Stimulated activated naive CD4-positive, alpha-beta T cell treated with Interleukin-2 at 50 U/mL for 16 hours (primary cell): ENCODE data around the gene AP2B1.
A peak's percentile ranks its signal among the peaks of the same experiment; 100 is the strongest.
"Not testable (repeated sequence)": the region's sequence is repeated elsewhere in the genome, so short reads cannot be mapped to it uniquely, and the experiment has no call there.

ENCODE experiments used
- DNase-seq: peaks from one replicate; lab custom pipeline; 2025; lab: John Stamatoyannopoulos, UW

The AP2B1 gene

GRCh38 chr17:35587074-35587961 lies at the start of gene AP2B1:
Gene AP2B1, plus strand, starts transcription at chr17:35587322. Its CDS starts 6,709 bp downstream, at chr17:35594031.
- DNase-seq, result peak; percentile 91

- DNase-seq, result no peak
These were observed 49.5 kb upstream of the AP2B1 start, which contains the start of gene SLFN12L for GRCh38 chr17:35537601-35538141. Gene SLFN12L, minus strand, starts transcription at chr17:35537678. Its CDS starts 15,314 bp downstream, at chr17:35522364.

GRCh38 chr17:35539659-35540026 lies 47.5 kb upstream of the AP2B1 start:
- no peak for DNase-seq

- peak; percentile 21 for DNase-seq
These were observed 46.3 kb upstream of the AP2B1 start for GRCh38 chr17:35540589-35541404.

GRCh38 chr17:35541434-35541833 lies 45.7 kb upstream of the AP2B1 start:
- DNase-seq, result no peak

- no peak for DNase-seq
These were observed 44.1 kb upstream of the AP2B1 start for GRCh38 chr17:35542990-35543389.

GRCh38 chr17:35543856-35544255 lies 43.3 kb upstream of the AP2B1 start:
- no peak for DNase-seq

GRCh38 chr17:35545150-35545549 lies 42.0 kb upstream of the AP2B1 start:
- DNase-seq, result no peak

- no peak for DNase-seq
These were observed 40.6 kb upstream of the AP2B1 start for GRCh38 chr17:35546487-35546886.

GRCh38 chr17:35548208-35548810 lies 38.8 kb upstream of the AP2B1 start:
- no peak for DNase-seq

- no peak for DNase-seq
These were observed 38.1 kb upstream of the AP2B1 start for GRCh38 chr17:35548978-35549377.

- DNase-seq, result no peak
These were observed 33.8 kb upstream of the AP2B1 start for GRCh38 chr17:35553310-35553709.

- no peak for DNase-seq
These were observed 32.5 kb upstream of the AP2B1 start for GRCh38 chr17:35554668-35555067.

GRCh38 chr17:35555691-35556090 lies 31.4 kb upstream of the AP2B1 start:
- no peak for DNase-seq

GRCh38 chr17:35557353-35557752 lies 29.8 kb upstream of the AP2B1 start:
- DNase-seq, result no peak

GRCh38 chr17:35559495-35560210 lies 27.5 kb upstream of the AP2B1 start:
- DNase-seq, result no peak

GRCh38 chr17:35560703-35561102 lies 26.4 kb upstream of the AP2B1 start, which contains the start of gene SLFN14:
Gene SLFN14, minus strand, starts transcription at chr17:35560819. Its CDS starts 2,757 bp downstream, at chr17:35558062.
- no peak for DNase-seq

- DNase-seq, result not testable (repeated sequence)
These were observed 23.9 kb upstream of the AP2B1 start for GRCh38 chr17:35563181-35563580.

GRCh38 chr17:35566968-35567367 lies 20.2 kb upstream of the AP2B1 start:
- DNase-seq, result no peak

- DNase-seq, result peak; percentile 36
These were observed 18.6 kb upstream of the AP2B1 start for GRCh38 chr17:35568561-35568960.

GRCh38 chr17:35569405-35569804 lies 17.7 kb upstream of the AP2B1 start:
- DNase-seq, result no peak
